ENCODE data around the gene RPL7A. TPM values are rescaled to one million over a fixed set of nuclear protein-coding genes. Genes with fewer than 3 reads are reported as not detected.

RPL7A gene
- total and polyA plus RNA-seq, 2 of the 4 experiments (the other 2 are of a cell fraction): 3,220 to 4,096 TPM

DNA sequence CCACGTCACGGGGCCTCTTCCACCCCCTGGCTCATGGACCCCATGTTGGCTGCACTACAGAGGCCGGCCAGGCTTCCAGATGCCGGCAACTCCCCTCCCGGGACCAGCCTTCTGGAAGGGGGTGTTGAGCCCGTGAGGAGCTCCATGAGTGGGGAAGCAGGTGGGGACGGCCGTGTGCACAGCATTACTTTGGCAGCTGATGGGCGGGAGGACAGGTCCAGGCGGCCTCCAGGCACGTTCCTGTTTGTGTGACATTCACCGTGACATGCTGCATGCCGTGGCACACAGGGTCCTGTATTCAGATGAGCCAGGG, 43.9 kb upstream of the RPL7A start:
- Histone ChIP-seq H3K14ac (replicated peaks; ENCODE audit: low read depth, low read length) (no peak overlapping the region), H3K9me1 (ENCODE audit: insufficient read depth, low read length) (no peaks in the 10 kb centered on the region), H3K56ac (ENCODE audit: extremely low read depth, insufficient read depth, low read length) (no peak overlapping the region), H4K8ac (ENCODE audit: low read depth in 2 of 2, low read length in 2 of 2) (no peak overlapping the region), H4K20me1 (ENCODE audit: insufficient read depth, low read length) (no peaks in the 10 kb centered on the region), H3K27me3 (ENCODE audit: control insufficient read depth, insufficient read depth, low read length) (peaks cover 20% of the 10 kb centered on the region), H3K4me2 (ENCODE audit: low read depth, low read length) (no peak overlapping the region), H3K18ac (ENCODE audit: low read depth, low read length) (no peak overlapping the region), H4K91ac (ENCODE audit: insufficient read depth, low read depth, low read length) (no peak overlapping the region), H2AFZ (replicated peaks; ENCODE audit: low read length, poor library complexity) (no peak overlapping the region), H3K4ac (ENCODE audit: low read depth, low read length) (no peak overlapping the region), H3K9ac (ENCODE audit: low read depth, low read length) (no peak overlapping the region), H2BK20ac (ENCODE audit: low read depth, low read length) (no peak overlapping the region), H3K4me3 (ENCODE audit: insufficient read depth, low read depth, low read length) (no peak overlapping the region), H3K9me3 (ENCODE audit: control insufficient read depth, insufficient read depth, low read length) (no peaks in the 10 kb centered on the region), H2BK15ac (ENCODE audit: low read depth, low read length) (no peak overlapping the region), H2AK5ac (ENCODE audit: low read depth, low read length) (no peak overlapping the region), H3K23ac (ENCODE audit: low read depth, low read length) (no peak overlapping the region), H3K27ac (ENCODE audit: insufficient read depth, low read length) (no peak overlapping the region), H2AK9ac (replicated peaks; ENCODE audit: low read depth, low read length, poor library complexity) (no peak overlapping the region), H4K5ac (ENCODE audit: low read depth, low read length) (no peak overlapping the region), H3K36me3 (ENCODE audit: control insufficient read depth, insufficient read depth, low read length) (no peaks in the 10 kb centered on the region), H3K79me1 (ENCODE audit: low read depth in 1 of 2, low read length in 2 of 2) (no peaks in the 10 kb centered on the region), H2BK5ac (ENCODE audit: low read depth, low read length, poor library complexity, severe bottlenecking) (no peak overlapping the region), H2BK120ac (ENCODE audit: low read depth, low read length) (no peak overlapping the region), H3K4me1 (ENCODE audit: control insufficient read depth, insufficient read depth, low read length) (no peaks in the 10 kb centered on the region)
- in situ Hi-C loops (cut with MboI; ENCODE audit: low sequenced_read_pairs) (no loop called here), intact Hi-C loops (cut with micrococcal nuclease) (no loop called here), dilution Hi-C loops (cut with HindIII; ENCODE audit: low sequenced_read_pairs, unreplicated experiment) (no loop called here)
- DNase-seq (no peak), ATAC-seq (ENCODE audit: low read depth) (no peak)
- BruUV-seq (replicated peaks): no TSS peak
- TF ChIP-seq SMC3 (IDR thresholded peaks at IDR 0.05; ENCODE audit: low read depth, low read length) (no peak), MAZ (IDR thresholded peaks at IDR 0.05; ENCODE audit: borderline replicate concordance, low read depth, low read length) (no peak), RCOR1 (IDR thresholded peaks at IDR 0.05; ENCODE audit: insufficient replicate concordance, low read length) (no peak), CEBPB (IDR thresholded peaks at IDR 0.05; ENCODE audit: low read depth, low read length) (no peak), POLR2A (IDR thresholded peaks at IDR 0.05; ENCODE audit: low read depth, low read length) (no peak), CTCF (conservative IDR thresholded peaks at IDR 0.05; ENCODE audit: low read depth, low read length) (no peak), NFE2L2 (IDR thresholded peaks at IDR 0.05; ENCODE audit: low read depth, low read length) (no peak), BHLHE40 (IDR thresholded peaks at IDR 0.05; ENCODE audit: low read depth, low read length) (no peak), MAFK (IDR thresholded peaks at IDR 0.05; ENCODE audit: low read depth, low read length) (no peak), CHD1 (IDR thresholded peaks at IDR 0.05; ENCODE audit: low read depth, low read length) (no peak), RFX5 (IDR thresholded peaks at IDR 0.05; ENCODE audit: low read depth, low read length) (no peak), FOS (IDR thresholded peaks at IDR 0.05; ENCODE audit: low read depth, low read length) (no peak), MXI1 (IDR thresholded peaks at IDR 0.05; ENCODE audit: borderline replicate concordance, low read depth, low read length) (no peak), RAD21 (IDR thresholded peaks at IDR 0.05; ENCODE audit: low read length) (no peak)
- TF ChIP-seq, protein P1, sequence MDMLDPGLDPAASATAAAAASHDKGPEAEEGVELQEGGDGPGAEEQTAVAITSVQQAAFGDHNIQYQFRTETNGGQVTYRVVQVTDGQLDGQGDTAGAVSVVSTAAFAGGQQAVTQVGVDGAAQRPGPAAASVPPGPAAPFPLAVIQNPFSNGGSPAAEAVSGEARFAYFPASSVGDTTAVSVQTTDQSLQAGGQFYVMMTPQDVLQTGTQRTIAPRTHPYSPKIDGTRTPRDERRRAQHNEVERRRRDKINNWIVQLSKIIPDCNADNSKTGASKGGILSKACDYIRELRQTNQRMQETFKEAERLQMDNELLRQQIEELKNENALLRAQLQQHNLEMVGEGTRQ (IDR thresholded peaks at IDR 0.05; ENCODE audit: low read depth, low read length): no peak
- TF ChIP-seq, protein P2, sequence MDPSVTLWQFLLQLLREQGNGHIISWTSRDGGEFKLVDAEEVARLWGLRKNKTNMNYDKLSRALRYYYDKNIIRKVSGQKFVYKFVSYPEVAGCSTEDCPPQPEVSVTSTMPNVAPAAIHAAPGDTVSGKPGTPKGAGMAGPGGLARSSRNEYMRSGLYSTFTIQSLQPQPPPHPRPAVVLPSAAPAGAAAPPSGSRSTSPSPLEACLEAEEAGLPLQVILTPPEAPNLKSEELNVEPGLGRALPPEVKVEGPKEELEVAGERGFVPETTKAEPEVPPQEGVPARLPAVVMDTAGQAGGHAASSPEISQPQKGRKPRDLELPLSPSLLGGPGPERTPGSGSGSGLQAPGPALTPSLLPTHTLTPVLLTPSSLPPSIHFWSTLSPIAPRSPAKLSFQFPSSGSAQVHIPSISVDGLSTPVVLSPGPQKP (IDR thresholded peaks at IDR 0.05; ENCODE audit: borderline replicate concordance, low read depth, low read length): no peak
- POLR2A ChIA-PET (ENCODE audit: unreplicated experiment): no interaction called here
- no CpG with 5 or more reads among the region's 13 CpGs for WGBS, 2 experiments (ENCODE audit: extremely low coverage in 2 of 2, insufficient read length in 1 of 2)
- CTCF ChIA-PET: no interaction called here

All from IMR-90 (cell line).